HepG2 (cell line): ENCODE results near the gene SMARCA2. TPM values are rescaled to one million over a fixed set of nuclear protein-coding genes. Genes with fewer than 3 reads are reported as not detected.

Source experiments
- ATAC-seq: fragments of 200-7000 bp; cut with Tn5 transposase; 3 replicates; pipeline ENCODE4 v1.9.1; 2020; ENCODE audit warnings: mild to moderate bottlenecking, moderate library complexity
- BruUV-seq: library from RNA; stranded (reverse); fragments of 400-500 nt; replicated peaks from 2 replicates; lab custom pipeline; 2021; lab: Mats Ljungman, UMichigan
- CTCF ChIA-PET: fragments of 300-600 bp; formaldehyde crosslinking; extraction: SDS; loops from one replicate; lab custom pipeline; 2021; ENCODE audit warnings: low total read pairs, inconsistent platforms, low intra/inter-chr PET ratio; lab: Yijun Ruan, JAX
- POLR2A ChIA-PET: fragments of 350-600 bp; sonication (Branson Sonifier 250); formaldehyde crosslinking; loops from one replicate; lab custom pipeline; 2020; ENCODE audit warnings: antibody characterized with exemption, inconsistent platforms; lab: Yijun Ruan, JAX
- DNase-seq: peaks from one replicate; pipeline ENCODE4 v3.0.0-alpha.2; 2015; ENCODE audit warnings: low spot score
- FAIRE-seq: peaks from 3 replicates; lab custom pipeline; 2011; peaks lifted over from hg19 to GRCh38; lab: Jason Lieb, UNC
- H2AFZ ChIP-seq: one replicate; pipeline ENCODE4 v1.6.1; 2011; ENCODE audit warnings: low read length, inconsistent platforms
- H3K27ac ChIP-seq: fragments of 300-600 bp; 3 replicates; pipeline ENCODE4 v1.8.0; 2011; ENCODE audit warnings: mixed run types, mild to moderate bottlenecking, mixed read lengths, low read length, inconsistent platforms; ENCODE audit not compliant: insufficient read depth; ENCODE audit errors: extremely low read length
- H3K27me3 ChIP-seq, 2 experiments: fragments of 200-600 bp in 1 of 2; 2 replicates in 1 of 2; 3 replicates in 1 of 2; pipeline versions ENCODE4 v1.6.0 to v1.8.0; 2011; ENCODE audit warnings: low read length in 2 of 2, mild to moderate bottlenecking in 2 of 2, moderate library complexity in 2 of 2, inconsistent platforms in 1 of 2; ENCODE audit not compliant: insufficient read depth in 2 of 2, control insufficient read depth in 1 of 2
- H3K36me3 ChIP-seq, 2 experiments: fragments of 200-600 bp in 1 of 2; replicated peaks in 1 of 2; 2 replicates in 1 of 2; 3 replicates in 1 of 2; pipeline versions ENCODE4 v1.5.1 to v1.8.0; 2011; ENCODE audit warnings: low read length in 2 of 2, inconsistent platforms in 1 of 2; ENCODE audit not compliant: insufficient read depth in 2 of 2, control insufficient read depth in 1 of 2
- H3K4me1 ChIP-seq: 2 replicates; pipeline ENCODE4 v1.5.1; 2012; ENCODE audit warnings: low read length, inconsistent platforms; ENCODE audit not compliant: insufficient read depth
- H3K4me2 ChIP-seq: 2 replicates; pipeline ENCODE4 v1.6.0; 2011; ENCODE audit warnings: low read depth, low read length, inconsistent platforms
- H3K4me3 ChIP-seq, 3 experiments: fragments of 200-600 bp in 1 of 3; sonication (generic), shearing (Covaris generic) in 1 of 3; replicated peaks in 1 of 3; 2 replicates each; pipeline ENCODE4 v1.5.1; 2011 to 2016; ENCODE audit warnings: low read length in 3 of 3, inconsistent platforms in 2 of 3, low read depth in 2 of 3, mild to moderate bottlenecking in 2 of 3, control low read depth in 1 of 3, mixed read lengths in 1 of 3; ENCODE audit not compliant: insufficient read depth in 1 of 3
- H3K79me2 ChIP-seq: one replicate; pipeline ENCODE4 v1.6.1; 2011; ENCODE audit warnings: low read length, inconsistent platforms; ENCODE audit not compliant: insufficient read depth
- H3K9ac ChIP-seq: 2 replicates; pipeline ENCODE4 v1.6.0; 2011; ENCODE audit warnings: mild to moderate bottlenecking, low read depth, low read length, inconsistent platforms; ENCODE audit not compliant: insufficient read depth
- H3K9me3 ChIP-seq: 2 replicates; pipeline ENCODE4 v1.5.1; 2012; ENCODE audit warnings: mild to moderate bottlenecking, low read length
- H4K20me1 ChIP-seq: 2 replicates; pipeline ENCODE4 v1.6.0; 2011; ENCODE audit warnings: inconsistent platforms, mild to moderate bottlenecking, low read length, moderate library complexity; ENCODE audit not compliant: insufficient read depth
- DNMT1 ChIP-seq: sonication (generic); formaldehyde crosslinking; IDR thresholded peaks from 2 replicates; pipeline ENCODE4 v1.5.1; 2020; ENCODE audit warnings: mild to moderate bottlenecking, missing genetic modification reagents
- FLYWCH1 ChIP-seq: sonication (generic); formaldehyde crosslinking; IDR thresholded peaks from 2 replicates; pipeline ENCODE4 v1.8.1; 2023; ENCODE audit warnings: mild to moderate bottlenecking, missing genetic modification reagents
- HMG20A ChIP-seq: IDR thresholded peaks from 2 replicates; pipeline ENCODE4 v1.6.1; 2016; ENCODE audit warnings: borderline replicate concordance
- NR2F1 ChIP-seq, 2 experiments: fragments of 450-650 bp in 1 of 2; formaldehyde crosslinking in 1 of 2; IDR thresholded peaks; 2 replicates each; pipeline versions ENCODE4 v1.5.0 to v1.6.1; 2016 to 2020; ENCODE audit warnings: mild to moderate bottlenecking in 1 of 2, missing compliant biosample characterization in 1 of 2, missing genetic modification reagents in 1 of 2, moderate library complexity in 1 of 2
- POLR2AphosphoS2 ChIP-seq: IDR thresholded peaks from 2 replicates; pipeline ENCODE4 v1.6.1; 2011; ENCODE audit warnings: low read depth, low read length, improper control_type of control experiment
- SRF ChIP-seq: IDR thresholded peaks from 2 replicates; pipeline ENCODE4 v1.6.1; 2011; ENCODE audit warnings: mild to moderate bottlenecking, low read depth, low read length, moderate library complexity
- SRSF9 ChIP-seq: fragments of 200-400 bp; formaldehyde crosslinking; IDR thresholded peaks from 2 replicates; pipeline ENCODE4 v1.6.1; 2018; ENCODE audit warnings: borderline replicate concordance, mild to moderate bottlenecking, low read depth, low read length; ENCODE audit not compliant: insufficient read depth, poor library complexity, severe bottlenecking
- TCF7L2 ChIP-seq: IDR thresholded peaks from 2 replicates; pipeline ENCODE4 v1.6.1; 2011; ENCODE audit warnings: mild to moderate bottlenecking, low read depth, low read length, moderate library complexity
- XBP1 ChIP-seq: sonication (generic); formaldehyde crosslinking; IDR thresholded peaks from 2 replicates; pipeline ENCODE4 v1.5.0; 2020; ENCODE audit warnings: missing genetic modification reagents
- YEATS4 ChIP-seq: sonication (generic); formaldehyde crosslinking; IDR thresholded peaks from 2 replicates; pipeline ENCODE4 v1.4.0; 2020; ENCODE audit warnings: missing genetic modification reagents, borderline replicate concordance
- ZNF30 ChIP-seq: sonication (generic); formaldehyde crosslinking; IDR thresholded peaks from 2 replicates; pipeline ENCODE4 v1.5.0; 2020; ENCODE audit warnings: mild to moderate bottlenecking, missing genetic modification reagents
- ZNF431 ChIP-seq: sonication (generic); formaldehyde crosslinking; IDR thresholded peaks from 2 replicates; pipeline ENCODE4 v1.9.0; 2022; ENCODE audit warnings: missing genetic modification reagents, low read depth, mild to moderate bottlenecking, borderline replicate concordance
- ZNF543 ChIP-seq: sonication (generic); formaldehyde crosslinking; IDR thresholded peaks from 2 replicates; pipeline ENCODE4 v1.4.0; 2020; ENCODE audit warnings: mild to moderate bottlenecking, missing genetic modification reagents
- ZNF556 ChIP-seq: sonication (generic); formaldehyde crosslinking; IDR thresholded peaks from 2 replicates; pipeline ENCODE4 v1.4.0; 2020; ENCODE audit warnings: mild to moderate bottlenecking, missing genetic modification reagents, borderline replicate concordance
- ZSCAN25 ChIP-seq: sonication (generic); formaldehyde crosslinking; IDR thresholded peaks from 2 replicates; pipeline ENCODE4 v1.8.0; 2022; ENCODE audit warnings: mild to moderate bottlenecking, missing genetic modification reagents
- WGBS: methylation state at CpG from one replicate; pipeline ENCODE4 v1.1.6; 2017; ENCODE audit warnings: low lambda C conversion rate; 5-methylcytosine and 5-hydroxymethylcytosine counted together
- in situ Hi-C: cut with HindIII; loops from 2 replicates; pipeline ENCODE4 v1.10.0; 2017; ENCODE audit warnings: low pct_unique_long_range_greater_than_20kb; ENCODE audit not compliant: extremely low pct_ligation_motif_present
- intact Hi-C: fragments of 100-400 bp; cut with micrococcal nuclease; formaldehyde crosslinking; loops from one replicate; pipeline ENCODE4 v1.10.0; 2022; ENCODE audit not compliant: unreplicated experiment
- polyA plus RNA-seq, 8 experiments: library from polyadenylated mRNA; depleted of rRNA in 3 of 8; stranded (reverse) in 7 of 8; unstranded in 1 of 8; fragments of >200 nt; fragmentation: Illumina TruSeq in 4 of 8; extraction: Trizol in 4 of 8; gene quantifications; 2 replicates each; pipeline versions ENCODE4 v1.2.1 to v1.2.3, GENCODE V29; 2011 to 2016; ENCODE audit warnings: low read depth in 4 of 8, missing spikeins in 1 of 8, mixed read lengths in 1 of 8; ENCODE audit not compliant: insufficient read depth in 1 of 8
- total RNA-seq, 5 experiments: library from RNA; depleted of rRNA; stranded (reverse); fragments of >200 nt; fragmentation: Illumina TruSeq; extraction: Trizol; gene quantifications; 2 replicates each; pipeline ENCODE4 v1.2.3, GENCODE V29; 2016; ENCODE audit warnings: low read depth in 1 of 5
- TF ChIP-seq, protein P1 (sequence below): sonication (generic); formaldehyde crosslinking; IDR thresholded peaks from 2 replicates; pipeline ENCODE4 v1.8.1; 2023; ENCODE audit warnings: mild to moderate bottlenecking, missing genetic modification reagents
- TF ChIP-seq, protein P2 (sequence below): sonication (generic); formaldehyde crosslinking; IDR thresholded peaks from 2 replicates; pipeline ENCODE4 v1.4.0; 2020; ENCODE audit warnings: missing genetic modification reagents

SMARCA2 gene
- total and polyA plus RNA-seq, 2 of the 13 experiments (the other 11 are each of a cell fraction or from before 2014, with no cell fraction given) = 22.5 to 23.7 TPM

GRCh38 chr9:1997646-1998045 is 17.5 kb upstream of the SMARCA2 start:
- CTCF ChIA-PET = no interaction called here
- ATAC-seq (no peak), FAIRE-seq (no peak), DNase-seq (no peak)
- Histone ChIP-seq H3K79me2 (no peaks in the 10 kb centered on the region), H3K27me3 (peaks cover 0 to 3% of the 10 kb centered on the region in 2 experiments; a peak in 1 of 5 replicates), H3K36me3 (no peaks in the 10 kb centered on the region), H3K27ac (no peak overlapping the region), H2AFZ (no peak overlapping the region), H3K9ac (no peak overlapping the region), H3K4me1 (no peaks in the 10 kb centered on the region)
- POLR2A ChIA-PET = no interaction called here
- BruUV-seq = no TSS peak
- intact Hi-C loops (no loop called here), in situ Hi-C loops (no loop called here)
- TF ChIP-seq YEATS4 (CRISPR knock-in tag) (no peak), HMG20A (no peak), FLYWCH1 (CRISPR knock-in tag) (no peak), ZNF556 (no peak), ZNF30 (CRISPR knock-in tag) (no peak), XBP1 (CRISPR knock-in tag) (no peak), SRF (no peak), TCF7L2 (no peak), ZSCAN25 (CRISPR knock-in tag) (no peak), NR2F1 (CRISPR knock-in tag; IDR thresholded peaks at IDR 0.05) (no peak), SRSF9 (no peak), ZNF431 (CRISPR knock-in tag) (no peak), DNMT1 (no peak), ZNF543 (CRISPR knock-in tag) (no peak), POLR2AphosphoS2 (no peak)
- TF ChIP-seq, protein P1, sequence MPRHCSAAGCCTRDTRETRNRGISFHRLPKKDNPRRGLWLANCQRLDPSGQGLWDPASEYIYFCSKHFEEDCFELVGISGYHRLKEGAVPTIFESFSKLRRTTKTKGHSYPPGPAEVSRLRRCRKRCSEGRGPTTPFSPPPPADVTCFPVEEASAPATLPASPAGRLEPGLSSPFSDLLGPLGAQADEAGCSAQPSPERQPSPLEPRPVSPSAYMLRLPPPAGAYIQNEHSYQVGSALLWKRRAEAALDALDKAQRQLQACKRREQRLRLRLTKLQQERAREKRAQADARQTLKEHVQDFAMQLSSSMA (CRISPR knock-in tag) = no peak
- TF ChIP-seq, protein P2, sequence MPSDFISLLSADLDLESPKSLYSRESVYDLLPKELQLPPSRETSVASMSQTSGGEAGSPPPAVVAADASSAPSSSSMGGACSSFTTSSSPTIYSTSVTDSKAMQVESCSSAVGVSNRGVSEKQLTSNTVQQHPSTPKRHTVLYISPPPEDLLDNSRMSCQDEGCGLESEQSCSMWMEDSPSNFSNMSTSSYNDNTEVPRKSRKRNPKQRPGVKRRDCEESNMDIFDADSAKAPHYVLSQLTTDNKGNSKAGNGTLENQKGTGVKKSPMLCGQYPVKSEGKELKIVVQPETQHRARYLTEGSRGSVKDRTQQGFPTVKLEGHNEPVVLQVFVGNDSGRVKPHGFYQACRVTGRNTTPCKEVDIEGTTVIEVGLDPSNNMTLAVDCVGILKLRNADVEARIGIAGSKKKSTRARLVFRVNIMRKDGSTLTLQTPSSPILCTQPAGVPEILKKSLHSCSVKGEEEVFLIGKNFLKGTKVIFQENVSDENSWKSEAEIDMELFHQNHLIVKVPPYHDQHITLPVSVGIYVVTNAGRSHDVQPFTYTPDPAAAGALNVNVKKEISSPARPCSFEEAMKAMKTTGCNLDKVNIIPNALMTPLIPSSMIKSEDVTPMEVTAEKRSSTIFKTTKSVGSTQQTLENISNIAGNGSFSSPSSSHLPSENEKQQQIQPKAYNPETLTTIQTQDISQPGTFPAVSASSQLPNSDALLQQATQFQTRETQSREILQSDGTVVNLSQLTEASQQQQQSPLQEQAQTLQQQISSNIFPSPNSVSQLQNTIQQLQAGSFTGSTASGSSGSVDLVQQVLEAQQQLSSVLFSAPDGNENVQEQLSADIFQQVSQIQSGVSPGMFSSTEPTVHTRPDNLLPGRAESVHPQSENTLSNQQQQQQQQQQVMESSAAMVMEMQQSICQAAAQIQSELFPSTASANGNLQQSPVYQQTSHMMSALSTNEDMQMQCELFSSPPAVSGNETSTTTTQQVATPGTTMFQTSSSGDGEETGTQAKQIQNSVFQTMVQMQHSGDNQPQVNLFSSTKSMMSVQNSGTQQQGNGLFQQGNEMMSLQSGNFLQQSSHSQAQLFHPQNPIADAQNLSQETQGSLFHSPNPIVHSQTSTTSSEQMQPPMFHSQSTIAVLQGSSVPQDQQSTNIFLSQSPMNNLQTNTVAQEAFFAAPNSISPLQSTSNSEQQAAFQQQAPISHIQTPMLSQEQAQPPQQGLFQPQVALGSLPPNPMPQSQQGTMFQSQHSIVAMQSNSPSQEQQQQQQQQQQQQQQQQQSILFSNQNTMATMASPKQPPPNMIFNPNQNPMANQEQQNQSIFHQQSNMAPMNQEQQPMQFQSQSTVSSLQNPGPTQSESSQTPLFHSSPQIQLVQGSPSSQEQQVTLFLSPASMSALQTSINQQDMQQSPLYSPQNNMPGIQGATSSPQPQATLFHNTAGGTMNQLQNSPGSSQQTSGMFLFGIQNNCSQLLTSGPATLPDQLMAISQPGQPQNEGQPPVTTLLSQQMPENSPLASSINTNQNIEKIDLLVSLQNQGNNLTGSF (CRISPR knock-in tag) = no peak
- TF ChIP-seq, all 625 proteins: peak for 0
- Histone ChIP-seq H3K9me3 (no peaks in the 10 kb centered on the region), H3K4me3 (no peak overlapping the region), H4K20me1 (no peaks in the 10 kb centered on the region), H3K4me2 (no peak overlapping the region)
- WGBS = 29% methylated on average over 2 of the region's 2 CpGs
